Endothelial cell of hepatic sinusoid (primary cell): Measurements from ENCODE around the gene NHLRC2.

Source experiments
- in situ Hi-C: cut with HindIII; loops from 2 replicates; pipeline ENCODE4 v1.10.0; 2017; ENCODE audit warnings: low sequenced_read_pairs

Gene NHLRC2

GRCh38 chr10:113961182-113962031 is 106.9 kb downstream of the NHLRC2 start:
- in situ Hi-C loops: no loop called here

DNA sequence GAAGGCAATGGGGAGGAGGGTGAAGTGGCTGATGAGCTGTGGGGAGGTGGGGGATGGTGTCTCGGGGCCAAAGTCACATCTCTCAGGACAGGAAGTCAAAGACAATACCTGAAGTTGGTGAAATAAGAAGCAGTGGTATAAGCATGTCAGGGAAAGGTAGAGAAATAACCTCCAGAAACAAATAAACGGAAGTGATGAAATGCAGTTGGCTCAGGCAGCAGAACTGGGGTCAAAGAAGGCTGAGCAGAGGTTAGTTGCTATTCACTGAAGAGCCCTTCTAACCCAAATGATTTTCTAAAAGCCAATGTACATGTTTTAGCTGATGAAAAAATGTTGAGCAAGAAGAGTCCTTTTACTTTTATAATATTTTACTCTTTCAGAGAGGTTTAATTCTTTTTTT is 110.6 kb downstream of the NHLRC2 start:
- in situ Hi-C loops: no loop called here

DNA sequence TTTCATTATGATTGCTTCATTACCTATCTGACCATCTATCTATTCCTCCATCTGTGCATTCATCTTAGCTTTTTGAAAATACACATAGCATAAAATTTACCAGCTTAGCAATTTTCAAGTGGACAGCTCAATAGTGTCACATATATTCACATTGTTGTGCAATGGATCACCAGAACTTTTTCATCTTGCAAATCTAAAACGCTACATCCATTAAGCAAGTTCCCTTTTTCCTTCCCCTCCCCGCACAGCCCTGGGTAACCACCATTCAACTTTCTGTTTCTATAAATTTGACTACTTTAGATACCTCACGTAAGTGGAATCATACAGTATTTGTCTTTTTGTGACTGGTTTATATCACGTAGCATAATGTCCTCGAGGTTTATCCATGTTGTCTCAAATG is 111.2 kb downstream of the NHLRC2 start:
- in situ Hi-C loops: no loop called here
